Measurements from ENCODE around the gene SIGLEC14.
A peak's percentile ranks its signal among the peaks of the same experiment; 100 is the strongest.
"Not testable (repeated sequence)": the region's sequence is repeated elsewhere in the genome, so short reads cannot be mapped to it uniquely, and the experiment has no call there.

Gene SIGLEC14

DNA sequence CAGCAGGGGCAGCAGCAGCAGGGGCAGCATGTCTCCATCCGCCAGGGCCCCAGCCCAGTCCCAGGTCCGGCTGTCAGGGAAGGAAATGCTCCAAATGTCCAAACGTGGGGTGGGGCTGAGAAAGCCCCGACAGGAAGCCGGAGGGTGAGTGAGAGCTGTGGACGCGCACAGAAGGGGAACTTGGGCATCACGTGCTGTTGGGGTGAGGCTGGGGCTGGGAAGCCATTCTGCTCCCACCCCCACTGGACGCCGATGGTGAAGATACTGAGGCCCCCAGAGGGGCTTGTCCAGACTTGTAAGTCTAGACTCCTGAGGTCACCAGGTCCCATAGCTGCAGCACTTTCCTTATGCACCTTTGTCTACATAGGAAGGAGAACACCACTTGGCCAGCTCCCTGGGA is at the start of gene SIGLEC14:
TSS of gene SIGLEC14 (minus strand) at position 96 of the 400 bp plus-strand sequence. CDS start at position 30, 66 bp downstream.
- not testable (repeated sequence) for DNase-seq (ENCODE audit: low read depth in 2 of 3, low spot score in 1 of 3)

GRCh38 chr19:51695702-51696315 is 49.2 kb upstream of the SIGLEC14 start:
- DNase-seq (ENCODE audit: low read depth in 2 of 3, low spot score in 1 of 3), result no peak

- DNase-seq (ENCODE audit: low read depth in 2 of 3, low spot score in 1 of 3), result no peak
These were observed 48.5 kb upstream of the SIGLEC14 start for GRCh38 chr19:51695088-51695487.

GRCh38 chr19:51694318-51695085 is 47.9 kb upstream of the SIGLEC14 start:
- DNase-seq (ENCODE audit: low read depth in 2 of 3, low spot score in 1 of 3), result no peak

- DNase-seq (ENCODE audit: low read depth in 2 of 3, low spot score in 1 of 3), result no peak
These were observed 47.2 kb upstream of the SIGLEC14 start for GRCh38 chr19:51693819-51694218.

DNA sequence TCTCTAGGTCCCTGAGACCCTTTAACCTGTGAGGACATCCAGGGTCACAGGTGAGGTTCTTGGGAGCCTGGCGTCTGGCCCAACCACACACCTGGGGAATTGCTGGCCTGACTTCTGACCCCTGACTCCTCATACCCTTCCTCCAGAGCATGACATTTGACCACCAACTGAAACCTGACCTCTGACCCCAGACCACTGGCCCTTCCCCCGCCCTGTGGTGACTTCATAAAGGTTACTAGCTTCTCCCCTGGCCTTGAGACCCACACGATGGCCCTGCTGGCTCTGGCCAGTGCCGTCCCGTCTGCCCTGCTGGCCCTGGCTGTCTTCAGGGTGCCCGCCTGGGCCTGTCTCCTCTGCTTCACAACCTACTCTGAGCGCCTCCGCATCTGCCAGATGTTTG is 46.6 kb upstream of the SIGLEC14 start, which contains the start of gene SPACA6:
TSS of gene SPACA6 (plus strand) at position 71 of the 400 bp plus-strand sequence. CDS start at position 268, 197 bp downstream.
- no peak for DNase-seq (ENCODE audit: low read depth in 2 of 3, low spot score in 1 of 3)

- DNase-seq (ENCODE audit: low read depth in 2 of 3, low spot score in 1 of 3), result no peak
These were observed 45.8 kb upstream of the SIGLEC14 start for GRCh38 chr19:51692468-51692867.

DNA sequence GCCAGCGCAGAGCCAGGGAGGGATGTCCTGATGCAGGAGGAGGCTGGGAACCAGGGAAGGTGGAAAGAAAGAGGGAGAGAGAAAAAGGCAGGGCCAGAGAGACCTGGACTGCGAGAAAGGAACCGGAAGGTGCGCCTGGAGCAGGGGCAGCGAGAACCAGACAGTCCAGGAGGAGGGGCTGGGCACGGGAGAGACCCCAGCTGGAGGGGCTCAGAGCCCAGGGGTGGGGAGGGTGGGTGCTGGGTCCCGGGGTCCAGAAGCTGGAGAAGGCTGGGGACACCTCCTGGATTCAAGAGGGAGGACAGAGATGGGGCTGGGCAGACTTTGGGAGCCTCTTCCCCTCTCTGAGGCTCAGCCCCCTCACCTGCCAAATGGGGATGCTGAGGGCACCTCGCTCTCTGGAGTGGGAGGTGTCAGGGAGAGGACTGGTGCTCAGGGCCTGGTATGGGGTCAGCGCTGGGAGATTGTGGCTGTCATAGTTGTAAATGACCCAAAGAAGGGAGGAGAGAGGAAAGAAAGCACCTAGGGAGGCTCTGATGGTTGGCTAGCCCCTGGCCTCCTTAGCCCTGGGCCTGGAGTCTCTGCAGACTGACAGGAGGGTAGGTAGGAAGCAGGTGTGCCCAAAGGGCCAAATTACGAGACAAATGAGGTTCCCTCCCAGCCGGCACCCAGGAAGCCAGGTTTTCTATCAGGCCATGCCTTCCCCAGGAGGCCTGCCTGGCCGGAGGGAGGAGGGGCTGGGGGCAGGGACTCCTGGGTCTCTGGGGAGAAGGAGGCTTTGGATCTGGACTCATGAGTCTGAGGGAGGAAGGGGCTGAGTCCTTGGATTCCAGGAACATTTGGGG is 45.2 kb upstream of the SIGLEC14 start:
- no peak for DNase-seq (ENCODE audit: low read depth in 2 of 3, low spot score in 1 of 3)

GRCh38 chr19:51691074-51691583 is 44.5 kb upstream of the SIGLEC14 start:
- no peak for DNase-seq (ENCODE audit: low read depth in 2 of 3, low spot score in 1 of 3)

DNA sequence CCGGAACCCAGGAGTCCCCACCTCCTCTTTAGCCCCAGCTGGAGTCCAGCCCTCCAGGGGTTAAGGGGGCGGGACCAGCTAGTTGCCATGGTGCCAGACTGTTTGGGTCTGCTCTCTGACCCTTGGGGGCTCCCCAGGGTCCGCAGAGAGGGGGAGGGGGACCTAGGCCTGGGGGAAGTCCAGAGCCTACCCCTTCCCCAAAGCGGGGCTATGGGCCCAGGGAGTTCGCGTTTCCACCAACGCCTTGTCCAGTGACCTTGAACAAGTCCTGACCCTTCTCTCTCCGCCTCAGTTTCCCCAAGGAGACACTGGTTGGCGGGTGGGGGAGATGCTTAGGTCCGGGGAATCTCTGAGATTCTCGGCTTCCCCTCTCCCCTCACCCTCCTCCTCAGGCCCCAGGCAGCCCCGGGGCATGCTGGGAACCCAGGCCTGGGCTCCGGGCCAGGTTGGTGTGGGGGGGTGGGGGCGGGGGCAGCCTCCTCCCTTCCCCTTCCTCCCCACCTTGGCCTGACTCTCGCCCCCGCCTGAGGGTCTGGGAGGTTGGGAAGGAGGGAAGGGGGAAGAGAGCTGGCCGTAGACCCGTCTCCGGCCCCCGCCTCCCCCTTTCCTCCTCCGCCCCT is 43.9 kb upstream of the SIGLEC14 start:
- DNase-seq (ENCODE audit: low read depth in 2 of 3, low spot score in 1 of 3), result peak; percentile 42 to 65 (median 63)

GRCh38 chr19:51689751-51690453 is 43.3 kb upstream of the SIGLEC14 start:
- no peak for DNase-seq (ENCODE audit: low read depth in 2 of 3, low spot score in 1 of 3)

DNA sequence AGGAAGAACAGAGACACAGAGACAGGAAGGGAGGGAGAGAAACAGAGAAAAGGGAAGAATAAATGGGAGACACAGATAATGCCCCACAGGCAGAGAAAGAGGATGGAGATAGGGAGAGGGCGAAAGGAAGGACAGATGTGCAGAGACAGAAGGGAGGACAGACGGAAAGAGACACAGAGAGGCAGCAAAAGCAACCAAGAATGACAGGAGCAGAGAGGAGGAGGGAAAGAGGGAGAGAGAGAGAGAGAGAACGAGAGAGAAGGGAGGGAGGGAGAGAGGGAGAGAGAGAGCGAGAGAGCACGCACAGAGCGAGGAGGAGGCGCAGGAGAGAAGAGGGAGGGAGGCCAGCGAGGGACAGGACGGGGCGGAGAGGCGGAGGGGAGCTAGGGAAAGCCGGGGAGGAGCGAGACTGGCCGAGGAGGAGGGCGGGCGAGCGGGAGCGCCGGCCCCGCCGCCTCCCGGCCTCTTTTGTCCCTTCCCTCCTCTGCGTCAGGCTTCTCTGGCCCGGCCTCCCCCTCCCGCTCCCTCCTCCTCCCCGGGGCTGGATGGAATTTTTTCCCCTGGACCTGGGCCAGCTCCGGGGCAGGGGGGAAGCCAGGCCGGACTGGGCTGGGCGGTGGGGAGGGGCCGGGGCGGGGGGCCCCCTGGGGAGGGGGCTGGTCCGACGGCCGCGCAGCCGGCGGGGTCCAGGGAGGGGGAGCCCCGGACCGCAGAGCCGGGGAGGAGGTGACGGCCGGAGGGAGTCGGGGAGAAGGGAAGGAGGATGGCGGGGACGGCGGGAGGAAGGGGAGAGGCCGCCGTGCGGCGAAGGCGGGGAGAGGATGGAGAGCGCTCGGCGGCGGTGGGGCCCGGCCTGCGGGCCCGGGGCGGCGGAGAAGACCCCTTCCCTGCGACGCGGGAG is 42.3 kb upstream of the SIGLEC14 start:
- no peak for DNase-seq (ENCODE audit: low read depth in 2 of 3, low spot score in 1 of 3)

DNA sequence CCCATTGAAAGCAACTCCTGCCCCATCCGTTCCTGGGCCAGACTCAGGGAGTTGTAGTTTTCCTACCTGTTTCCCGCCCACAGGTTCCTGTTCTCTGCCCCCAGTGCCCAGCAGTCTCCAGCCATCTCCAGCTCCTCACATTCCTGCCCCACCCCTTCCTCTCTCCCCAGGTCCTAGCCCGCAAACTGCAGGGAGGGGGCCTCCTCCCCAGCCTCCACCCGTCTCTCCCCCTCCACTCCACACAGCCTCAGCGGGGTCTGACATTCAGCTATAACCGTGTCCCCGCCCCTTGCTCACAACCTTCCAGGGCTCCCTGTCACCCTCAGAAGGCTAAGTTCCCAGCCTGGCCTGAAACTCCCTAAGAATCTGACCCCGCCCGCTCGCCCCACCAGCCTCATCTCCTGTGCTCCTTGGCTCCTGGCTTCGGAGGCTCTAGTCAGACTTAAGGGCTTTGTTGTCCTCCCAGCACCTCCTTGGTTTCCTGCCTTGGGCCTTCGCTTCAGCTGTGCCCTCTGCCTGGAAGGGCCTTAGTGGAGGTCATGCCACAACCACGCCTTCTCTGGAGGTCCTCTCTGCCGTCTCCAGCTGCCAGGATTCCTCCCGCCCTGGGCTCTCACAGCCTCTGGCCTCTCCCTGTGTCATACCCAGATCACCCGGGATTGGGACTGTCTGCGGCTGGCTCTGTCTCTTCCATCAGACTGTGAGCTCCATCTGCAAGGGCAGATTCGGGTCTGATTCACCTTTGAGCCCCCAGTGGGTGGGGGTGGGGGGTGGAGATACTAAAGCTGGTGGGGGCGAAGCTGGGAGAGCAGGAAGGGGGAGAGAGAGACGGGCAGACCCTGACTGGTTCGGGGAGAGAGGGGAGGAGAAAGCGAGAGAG is 41.4 kb upstream of the SIGLEC14 start:
- DNase-seq (ENCODE audit: low read depth in 2 of 3, low spot score in 1 of 3), result no peak

GRCh38 chr19:51686171-51686570 is 39.5 kb upstream of the SIGLEC14 start:
- DNase-seq (ENCODE audit: low read depth in 2 of 3, low spot score in 1 of 3), result no peak

- DNase-seq (ENCODE audit: low read depth in 2 of 3, low spot score in 1 of 3), result no peak
These were observed 34.8 kb upstream of the SIGLEC14 start for GRCh38 chr19:51681286-51681941.

GRCh38 chr19:51680474-51680873 is 33.8 kb upstream of the SIGLEC14 start:
- DNase-seq (ENCODE audit: low read depth in 2 of 3, low spot score in 1 of 3), result no peak

GRCh38 chr19:51676566-51677083 is 30.0 kb upstream of the SIGLEC14 start:
- DNase-seq (ENCODE audit: low read depth in 2 of 3, low spot score in 1 of 3), result no peak
